Activated CD8-positive, alpha-beta memory T cell treated with anti-CD3 and anti-CD28 coated beads for 48 hours (primary cell): ENCODE measurements around the gene ATRNL1.

Source experiments
- DNase-seq, 3 experiments: peaks; one replicate each; pipeline ENCODE4 v3.0.0-alpha.2; 2020; ENCODE audit warnings: low read depth in 2 of 3, low spot score in 2 of 3

ATRNL1 gene

GRCh38 chr10:115975506-115975905, 882.3 kb downstream of the ATRNL1 start:
- no peak for DNase-seq

- no peak for DNase-seq
Observed at GRCh38 chr10:115976342-115976741, 883.2 kb downstream of the ATRNL1 start.

- DNase-seq: no peak
Observed at GRCh38 chr10:115977855-115978254, 884.7 kb downstream of the ATRNL1 start.

- no peak for DNase-seq
Observed at GRCh38 chr10:115979576-115979975, 886.4 kb downstream of the ATRNL1 start.

GRCh38 chr10:115980470-115980869, 887.3 kb downstream of the ATRNL1 start:
- no peak for DNase-seq

GRCh38 chr10:115981081-115981480, 887.9 kb downstream of the ATRNL1 start:
- DNase-seq: no peak

GRCh38 chr10:115982076-115982475, 888.9 kb downstream of the ATRNL1 start:
- no peak for DNase-seq

GRCh38 chr10:115982526-115982925, 889.4 kb downstream of the ATRNL1 start:
- no peak for DNase-seq

GRCh38 chr10:115985786-115986185, 892.6 kb downstream of the ATRNL1 start:
- no peak for DNase-seq

- no peak for DNase-seq
Observed at GRCh38 chr10:115988380-115988779, 895.2 kb downstream of the ATRNL1 start.

- DNase-seq: no peak
Observed at GRCh38 chr10:115989621-115990020, 896.5 kb downstream of the ATRNL1 start.

- no peak for DNase-seq
Observed at GRCh38 chr10:115992236-115992986, 899.2 kb downstream of the ATRNL1 start.

GRCh38 chr10:115996031-115996430, 902.9 kb downstream of the ATRNL1 start:
- no peak for DNase-seq

GRCh38 chr10:115998301-115998700, 905.1 kb downstream of the ATRNL1 start:
- DNase-seq: no peak
